Spinal cord (tissue), 10 donors: ENCODE measurements around the gene SLC6A12. TPM values are rescaled to one million over a fixed set of nuclear protein-coding genes. Genes with fewer than 3 reads are reported as not detected.

Experiments
- DNase-seq, 6 donors: peaks; one replicate each; pipeline versions ENCODE4 v3.0.0 to v3.0.0-alpha.2; 2013 to 2015; ENCODE audit warnings: low spot score in 6 of 6, low read depth in 4 of 6
- H3K27ac ChIP-seq: one replicate; pipeline ENCODE4 v1.5.1; 2013; ENCODE audit warnings: low read depth, low read length, control low read depth
- H3K27me3 ChIP-seq: one replicate; pipeline ENCODE4 v1.6.1; 2013; ENCODE audit warnings: low read length; ENCODE audit not compliant: control insufficient read depth, insufficient read depth
- H3K36me3 ChIP-seq: one replicate; pipeline ENCODE4 v1.6.1; 2013; ENCODE audit warnings: low read length; ENCODE audit not compliant: control insufficient read depth, insufficient read depth
- H3K4me1 ChIP-seq: one replicate; pipeline ENCODE4 v1.6.1; 2013; ENCODE audit warnings: low read length; ENCODE audit not compliant: control insufficient read depth, insufficient read depth
- H3K4me3 ChIP-seq: one replicate; pipeline ENCODE4 v1.5.1; 2013; ENCODE audit warnings: low read depth, low read length, control low read depth
- H3K9me3 ChIP-seq: one replicate; pipeline ENCODE4 v1.6.1; 2013; ENCODE audit warnings: low read length; ENCODE audit not compliant: control insufficient read depth, insufficient read depth
- WGBS: methylation state at CpG from one replicate; pipeline ENCODE4 v1.1.5; 2013; ENCODE audit warnings: missing lambda C conversion rate; ENCODE audit not compliant: insufficient coverage; 5-methylcytosine and 5-hydroxymethylcytosine counted together
- polyA plus RNA-seq, 2 donors: library from polyadenylated mRNA; unstranded; fragments of 120-200 nt; gene quantifications; one replicate each; pipeline ENCODE4 v1.2.1, GENCODE V29; 2013; ENCODE audit not compliant: insufficient read length in 2 of 2
- total RNA-seq, 2 donors: library from RNA; depleted of rRNA in 1 of 2; stranded (reverse); fragments of 120-200 nt in 1 of 2; fragments of >200 nt in 1 of 2; gene quantifications; one replicate each; pipeline versions ENCODE4 v1.2.3 to v1.2.4, GENCODE V29; 2013 to 2014
- donor health status: healthy.

SLC6A12 gene
- total and polyA plus RNA-seq, 4 donors: 17.6 to 91.0 (median 45.3) TPM

DNA sequence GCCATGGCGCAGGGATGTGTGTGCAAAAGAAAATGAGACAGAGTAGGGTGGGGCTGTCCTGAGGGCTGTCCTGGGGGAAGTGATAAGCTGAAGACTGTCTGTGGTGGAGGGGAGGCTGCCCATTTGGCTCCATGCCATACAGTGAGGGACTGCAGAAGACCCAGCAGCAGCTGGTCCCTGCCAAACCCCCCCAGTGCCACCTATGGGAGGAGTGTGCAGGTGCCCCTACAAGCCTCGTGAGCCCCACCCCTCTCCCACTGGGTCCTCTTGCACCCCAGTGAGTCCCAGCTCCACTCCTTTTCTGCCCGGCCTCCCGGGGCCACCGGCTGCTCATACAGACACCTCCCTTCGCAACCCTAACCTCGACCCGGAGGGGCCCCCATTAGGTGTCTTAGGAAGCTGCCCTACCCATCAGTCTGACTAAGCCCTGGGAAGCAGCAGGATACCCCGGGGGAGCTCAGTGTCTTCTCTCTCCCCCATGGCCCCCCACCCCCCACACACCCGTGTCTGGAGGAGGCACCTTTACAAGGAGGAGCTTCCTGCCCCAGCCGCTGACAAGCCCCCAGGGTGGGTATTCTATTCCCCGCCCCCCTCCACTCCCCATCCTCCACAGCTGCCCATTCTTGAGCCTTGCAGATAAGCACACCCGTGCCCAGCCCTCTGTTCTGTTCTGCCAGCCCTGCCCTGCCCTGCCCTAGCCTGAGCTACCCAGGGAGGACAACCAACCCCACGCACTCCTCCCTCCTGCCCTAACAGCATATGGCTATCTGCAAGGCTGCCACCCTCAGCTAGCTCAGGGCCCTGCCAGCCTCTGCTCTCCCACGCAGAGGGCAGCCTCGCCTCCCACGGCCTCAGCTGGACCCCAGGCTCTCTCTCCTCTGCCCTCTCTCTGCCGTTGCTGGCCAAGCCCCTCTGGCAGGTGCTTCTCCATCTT, 41.9 kb downstream of the SLC6A12 start:
- H3K27ac ChIP-seq: no peak overlapping the region
- 77% methylated on average over 14 of the region's 18 CpGs for WGBS
- no peaks in the 10 kb centered on the region for H3K27me3 ChIP-seq

DNA sequence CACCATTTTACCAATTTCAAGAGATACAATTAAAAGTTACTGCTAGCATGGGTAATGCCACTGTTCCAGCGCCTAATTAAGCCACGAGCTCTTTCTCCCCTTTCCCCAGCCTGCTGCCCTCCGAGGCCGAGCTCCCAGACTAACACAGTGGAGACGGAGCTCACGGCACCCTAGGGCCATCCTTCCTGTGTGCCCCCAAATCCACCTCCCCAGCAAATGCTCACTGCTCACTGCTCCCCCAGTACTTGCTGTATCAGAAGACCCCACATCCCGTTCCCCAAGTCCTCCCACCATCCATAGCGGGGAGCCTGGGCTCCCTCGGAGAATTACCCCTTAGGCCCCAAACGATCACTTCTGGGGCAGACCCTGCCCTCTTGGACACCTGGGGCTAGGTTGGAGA, 42.7 kb downstream of the SLC6A12 start:
- no peaks in the 10 kb centered on the region for H3K27me3 ChIP-seq
- H3K36me3 ChIP-seq: peaks cover 35% of the 10 kb centered on the region
- no peak for DNase-seq
- whole genome bisulfite sequencing: 73% methylated on average over 9 of the region's 10 CpGs
- H3K4me1 ChIP-seq: peaks cover 73% of the 10 kb centered on the region
- H3K27ac ChIP-seq: no peak overlapping the region
- H3K4me3 ChIP-seq: no peak overlapping the region
- H3K9me3 ChIP-seq: no peaks in the 10 kb centered on the region

More for the DNA sequence above, 41.9 kb downstream of the SLC6A12 start:
- Histone ChIP-seq H3K4me3 (no peak overlapping the region), H3K9me3 (no peaks in the 10 kb centered on the region), H3K36me3 (peaks cover 35% of the 10 kb centered on the region), H3K4me1 (peaks cover 79% of the 10 kb centered on the region)
- DNase-seq: no peak

- Histone ChIP-seq H3K4me3 (no peak overlapping the region), H3K27ac (peak overlapping the region; percentile 5), H3K27me3 (no peaks in the 10 kb centered on the region), H3K4me1 (peaks cover 66% of the 10 kb centered on the region), H3K9me3 (no peaks in the 10 kb centered on the region), H3K36me3 (peaks cover 41% of the 10 kb centered on the region)
- no peak for DNase-seq
- 53% methylated on average over 24 of the region's 29 CpGs for WGBS
These were observed 43.4 kb downstream of the SLC6A12 start for GRCh38 chr12:170371-171225.

GRCh38 chr12:169528-170370, 44.2 kb downstream of the SLC6A12 start:
- H3K27me3 ChIP-seq: no peaks in the 10 kb centered on the region
- no peaks in the 10 kb centered on the region for H3K9me3 ChIP-seq
- H3K36me3 ChIP-seq: peaks cover 38% of the 10 kb centered on the region
- H3K4me3 ChIP-seq: no peak overlapping the region
- H3K27ac ChIP-seq: peak overlapping the region; percentile 38
- whole genome bisulfite sequencing: 59% methylated on average over 16 of the region's 17 CpGs
- peaks cover 58% of the 10 kb centered on the region for H3K4me1 ChIP-seq
- peak in 1 of 6 donors; percentile 48 for DNase-seq

GRCh38 chr12:168763-169525, 45.0 kb downstream of the SLC6A12 start:
- Histone ChIP-seq H3K27me3 (no peaks in the 10 kb centered on the region), H3K27ac (no peak overlapping the region), H3K9me3 (no peaks in the 10 kb centered on the region), H3K4me1 (peaks cover 62% of the 10 kb centered on the region), H3K36me3 (peaks cover 36% of the 10 kb centered on the region), H3K4me3 (no peak overlapping the region)
- no peak for DNase-seq
- 75% methylated on average over 14 of the region's 22 CpGs for WGBS

DNA sequence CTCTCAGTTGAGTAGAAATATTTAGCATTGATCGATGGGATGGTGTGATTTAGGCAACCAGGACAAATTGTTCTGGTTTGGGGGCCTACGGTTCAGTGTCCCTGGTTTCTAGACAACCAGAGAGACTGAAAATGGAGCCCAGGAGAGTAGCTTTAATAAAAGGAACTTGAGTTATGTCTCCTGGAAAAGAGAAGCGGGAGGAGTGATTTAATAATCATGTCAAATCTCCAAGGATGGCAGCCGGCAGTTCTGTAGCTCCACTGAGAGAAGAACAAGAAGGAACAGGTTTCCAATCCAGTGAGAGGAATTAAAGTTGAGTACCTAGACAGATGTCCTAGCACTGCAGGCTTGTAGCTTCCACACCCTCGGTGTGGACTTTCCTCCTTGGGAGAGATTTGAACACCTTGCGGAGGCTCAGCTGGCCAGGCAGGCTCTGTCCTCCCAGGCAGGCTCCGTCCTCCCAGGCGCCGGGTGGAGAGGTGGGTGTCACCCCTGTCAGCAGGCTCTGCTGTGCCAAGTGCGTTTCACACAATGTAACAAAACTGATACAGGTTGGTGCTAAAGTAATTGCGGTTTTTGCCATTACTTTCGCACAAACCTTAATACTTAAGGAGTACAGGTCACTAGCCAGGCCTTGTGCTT, 45.9 kb downstream of the SLC6A12 start:
- peak in 1 of 6 donors; percentile 61 for DNase-seq
- H3K27ac ChIP-seq: no peak overlapping the region
- H3K9me3 ChIP-seq: no peaks in the 10 kb centered on the region
- H3K27me3 ChIP-seq: no peaks in the 10 kb centered on the region
- H3K4me1 ChIP-seq: peaks cover 54% of the 10 kb centered on the region
- no peak overlapping the region for H3K4me3 ChIP-seq
- WGBS: 49% methylated on average over 5 of the region's 12 CpGs
- peaks cover 45% of the 10 kb centered on the region for H3K36me3 ChIP-seq

GRCh38 chr12:166425-167075, 47.4 kb downstream of the SLC6A12 start:
- Histone ChIP-seq H3K27me3 (no peaks in the 10 kb centered on the region), H3K27ac (no peak overlapping the region), H3K9me3 (no peaks in the 10 kb centered on the region), H3K4me1 (peaks cover 43% of the 10 kb centered on the region), H3K4me3 (no peak overlapping the region), H3K36me3 (peaks cover 40% of the 10 kb centered on the region)
- no peak for DNase-seq
- WGBS: 94% methylated on average over 8 of the region's 11 CpGs

DNA sequence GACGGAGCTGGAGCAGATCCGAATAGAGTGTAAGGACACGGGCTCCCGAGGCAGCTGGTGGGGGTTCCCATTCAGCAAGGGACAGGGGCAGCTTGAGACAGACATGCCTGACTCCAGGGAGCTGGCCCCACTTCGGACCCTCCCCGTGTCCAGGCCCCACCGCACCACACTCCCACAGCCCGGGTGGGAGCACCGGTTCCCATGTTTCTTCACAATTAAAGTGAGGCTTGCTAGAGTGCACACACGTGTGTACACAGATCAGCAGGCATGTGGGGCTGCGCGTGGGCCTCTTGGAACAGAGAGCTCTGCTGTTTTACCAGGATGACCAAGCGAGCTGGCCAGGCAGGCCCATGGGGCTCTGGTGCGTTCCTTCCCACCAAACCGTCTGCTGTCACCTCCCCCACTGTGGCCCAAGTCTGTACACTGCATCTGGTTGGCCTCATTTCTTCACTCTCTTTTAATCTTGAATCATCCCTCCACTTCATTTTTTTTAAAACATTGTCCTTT, 48.0 kb downstream of the SLC6A12 start:
- Histone ChIP-seq H3K4me1 (peaks cover 36% of the 10 kb centered on the region), H3K9me3 (no peaks in the 10 kb centered on the region), H3K36me3 (peaks cover 39% of the 10 kb centered on the region), H3K27me3 (no peaks in the 10 kb centered on the region), H3K27ac (no peak overlapping the region), H3K4me3 (no peak overlapping the region)
- no peak for DNase-seq
- 84% methylated on average over 15 of the region's 15 CpGs for WGBS
